PC-9 (cell line): ENCODE results near the gene FAIM2. TPM values are rescaled to one million over a fixed set of nuclear protein-coding genes. Genes with fewer than 3 reads are reported as not detected.
"Not testable (repeated sequence)": the region's sequence is repeated elsewhere in the genome, so short reads cannot be mapped to it uniquely, and the experiment has no call there.

Experiments
- BruUV-seq: library from RNA; stranded (reverse); fragments of 400-500 nt; replicated peaks from 2 replicates; lab custom pipeline; 2021; lab: Mats Ljungman, UMichigan
- CTCF ChIA-PET: fragments of 300-600 bp; sonication (Branson Sonifier 250); formaldehyde crosslinking; loops from one replicate; lab custom pipeline; 2022; ENCODE audit warnings: antibody characterized with exemption; lab: Charles Lee
- POLR2A ChIA-PET: fragments of 300-600 bp; sonication (Branson Sonifier 250); formaldehyde crosslinking; loops from one replicate; lab custom pipeline; 2022; ENCODE audit warnings: antibody characterized with exemption; ENCODE audit not compliant: unreplicated experiment; lab: Charles Lee
- DNase-seq, 2 experiments: peaks; one replicate each; pipeline versions ENCODE4 v3.0.0 to v3.0.0-alpha.2; 2015 to 2022; ENCODE audit warnings: mixed read lengths in 1 of 2
- H2AFZ ChIP-seq: fragments of 200-600 bp; sonication (generic); 2 replicates; pipeline ENCODE4 v1.8.1; 2017; ENCODE audit warnings: antibody characterized with exemption
- H3F3A ChIP-seq: fragments of 200-600 bp; sonication (generic); 2 replicates; pipeline ENCODE4 v1.8.1; 2017; ENCODE audit warnings: antibody characterized with exemption, mild to moderate bottlenecking, low read depth; ENCODE audit not compliant: insufficient read depth
- H3K27ac ChIP-seq: fragments of 200-600 bp; sonication (generic); 2 replicates; pipeline ENCODE4 v1.6.1; 2016; ENCODE audit warnings: mixed run types
- H3K27me3 ChIP-seq: fragments of 200-600 bp; sonication (generic); 2 replicates; pipeline ENCODE4 v1.6.1; 2016; ENCODE audit warnings: low read depth, mixed run types; ENCODE audit not compliant: insufficient read depth
- H3K36me3 ChIP-seq: fragments of 200-600 bp; sonication (generic); 2 replicates; pipeline ENCODE4 v1.6.1; 2016; ENCODE audit warnings: low read depth, mixed run types
- H3K4me1 ChIP-seq: fragments of 200-600 bp; sonication (generic); replicated peaks from 2 replicates; pipeline ENCODE4 v1.6.1; 2016; ENCODE audit warnings: mixed run types; ENCODE audit not compliant: insufficient read depth
- H3K4me2 ChIP-seq: fragments of 200-600 bp; sonication (generic); 2 replicates; pipeline ENCODE4 v1.6.1; 2017; ENCODE audit warnings: mixed run types
- H3K4me3 ChIP-seq: fragments of 200-600 bp; sonication (generic); 2 replicates; pipeline ENCODE4 v1.6.1; 2016; ENCODE audit warnings: mixed run types
- H3K79me2 ChIP-seq: fragments of 200-600 bp; sonication (generic); 2 replicates; pipeline ENCODE4 v1.6.1; 2017; ENCODE audit warnings: low read depth, mixed run types
- H3K9me2 ChIP-seq: fragments of 200-600 bp; sonication (generic); 2 replicates; pipeline ENCODE4 v1.8.1; 2017; ENCODE audit warnings: mild to moderate bottlenecking; ENCODE audit not compliant: insufficient read depth
- H3K9me3 ChIP-seq: fragments of 200-600 bp; sonication (generic); 2 replicates; pipeline ENCODE4 v1.8.1; 2016; ENCODE audit warnings: low read depth; ENCODE audit not compliant: insufficient read depth
- H4K20me1 ChIP-seq: fragments of 200-600 bp; sonication (generic); 2 replicates; pipeline ENCODE4 v1.8.1; 2017; ENCODE audit not compliant: insufficient read depth
- EZH2 ChIP-seq: fragments of 200-600 bp; sonication (generic); IDR thresholded peaks from 2 replicates; pipeline ENCODE4 v1.8.0; 2017; ENCODE audit warnings: antibody characterized with exemption, low read depth
- intact Hi-C: fragments of 100-400 bp; cut with micrococcal nuclease; formaldehyde crosslinking; loops from one replicate; pipeline ENCODE4 v1.10.0; 2022; ENCODE audit not compliant: unreplicated experiment
- total RNA-seq: library from RNA; stranded (reverse); gene quantifications from 2 replicates; pipeline ENCODE4 v1.2.3, GENCODE V29; 2021
- TF ChIP-seq, protein P1 (sequence below): fragments of 200-600 bp; sonication (generic); conservative IDR thresholded peaks from 2 replicates; pipeline ENCODE4 v1.6.1; 2017; ENCODE audit warnings: mixed run types, antibody characterized with exemption, mild to moderate bottlenecking, moderate library complexity

The FAIM2 gene
- total RNA-seq, 1 experiment from 2014 or later = not detected

DNA sequence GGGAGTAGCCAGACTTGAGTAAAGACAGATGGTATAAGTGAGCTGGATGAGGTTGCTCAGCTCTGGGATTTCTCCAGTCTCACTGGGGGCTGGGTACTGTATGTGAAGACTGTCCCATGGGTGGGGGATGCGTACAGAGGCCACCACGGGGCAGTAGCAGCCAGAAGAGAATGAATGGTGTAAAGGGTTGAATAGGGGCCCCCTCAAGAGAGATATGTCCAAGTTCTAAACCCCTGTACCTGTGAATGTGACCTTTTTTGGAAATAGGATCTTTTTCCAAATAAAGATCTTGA is 39.0 kb downstream of the FAIM2 start:
- Histone ChIP-seq H3K27me3 (no peaks in the 10 kb centered on the region), H3F3A (peaks cover 8% of the 10 kb centered on the region; the same call in 1 of the 2 replicates), H2AFZ (no peak overlapping the region), H3K36me3 (no peaks in the 10 kb centered on the region), H3K27ac (no peak overlapping the region), H3K4me3 (no peak overlapping the region), H3K79me2 (no peaks in the 10 kb centered on the region), H3K9me2 (no peaks in the 10 kb centered on the region), H3K4me2 (no peak overlapping the region), H4K20me1 (no peaks in the 10 kb centered on the region), H3K9me3 (no peaks in the 10 kb centered on the region), H3K4me1 (peaks cover 27% of the 10 kb centered on the region)
- CTCF ChIA-PET = interaction anchor here (3.6 kb wide), 1 partner anchor 102 kb away, joined by 20 read pairs; no protein-coding TSS in a partner anchor
- intact Hi-C loops = loop anchor here (5.0 kb wide), 2 partner anchors 43 to 303 kb away; partner anchors contain the start of gene CERS5
- POLR2A ChIA-PET = no interaction called here
- BruUV-seq = no TSS peak
- TF ChIP-seq, protein P1, sequence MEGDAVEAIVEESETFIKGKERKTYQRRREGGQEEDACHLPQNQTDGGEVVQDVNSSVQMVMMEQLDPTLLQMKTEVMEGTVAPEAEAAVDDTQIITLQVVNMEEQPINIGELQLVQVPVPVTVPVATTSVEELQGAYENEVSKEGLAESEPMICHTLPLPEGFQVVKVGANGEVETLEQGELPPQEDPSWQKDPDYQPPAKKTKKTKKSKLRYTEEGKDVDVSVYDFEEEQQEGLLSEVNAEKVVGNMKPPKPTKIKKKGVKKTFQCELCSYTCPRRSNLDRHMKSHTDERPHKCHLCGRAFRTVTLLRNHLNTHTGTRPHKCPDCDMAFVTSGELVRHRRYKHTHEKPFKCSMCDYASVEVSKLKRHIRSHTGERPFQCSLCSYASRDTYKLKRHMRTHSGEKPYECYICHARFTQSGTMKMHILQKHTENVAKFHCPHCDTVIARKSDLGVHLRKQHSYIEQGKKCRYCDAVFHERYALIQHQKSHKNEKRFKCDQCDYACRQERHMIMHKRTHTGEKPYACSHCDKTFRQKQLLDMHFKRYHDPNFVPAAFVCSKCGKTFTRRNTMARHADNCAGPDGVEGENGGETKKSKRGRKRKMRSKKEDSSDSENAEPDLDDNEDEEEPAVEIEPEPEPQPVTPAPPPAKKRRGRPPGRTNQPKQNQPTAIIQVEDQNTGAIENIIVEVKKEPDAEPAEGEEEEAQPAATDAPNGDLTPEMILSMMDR = no peak
- TF ChIP-seq EZH2 = no peak
- DNase-seq = no peak

- no peak overlapping the region for H3K27ac ChIP-seq
- no peak overlapping the region for H3K4me2 ChIP-seq
- DNase-seq = no peak
- no peaks in the 10 kb centered on the region for H3K9me2 ChIP-seq
- H3K4me3 ChIP-seq = no peak overlapping the region
- no peaks in the 10 kb centered on the region for H3K36me3 ChIP-seq
- ChIA-PET POLR2A (interaction anchor here (0.7 kb wide), 1 partner anchor 530 kb away, joined by 3 read pairs; no protein-coding TSS in a partner anchor), CTCF (no interaction called here)
- 0 out of 2 replicates have a peak, but pooled peaks cover 8% of the 10 kb centered on the region for H3F3A ChIP-seq
- no peaks in the 10 kb centered on the region for H4K20me1 ChIP-seq
- no peaks in the 10 kb centered on the region for H3K79me2 ChIP-seq
- intact Hi-C loops = no loop called here
- no peaks in the 10 kb centered on the region for H3K9me3 ChIP-seq
- no TSS peak for BruUV-seq
- peaks cover 21% of the 10 kb centered on the region for H3K4me1 ChIP-seq
- H2AFZ ChIP-seq = no peak overlapping the region
- H3K27me3 ChIP-seq = no peaks in the 10 kb centered on the region
- TF ChIP-seq, protein P1 = no peak
- no peak for TF ChIP-seq EZH2
These were observed 39.5 kb downstream of the FAIM2 start for GRCh38 chr12:49863946-49864797.

GRCh38 chr12:49860921-49861320 is 42.8 kb downstream of the FAIM2 start:
- H3K4me1 ChIP-seq, DNase-seq, H3K4me2 ChIP-seq, H3F3A ChIP-seq, H3K36me3 ChIP-seq, H4K20me1 ChIP-seq, CTCF ChIA-PET, H2AFZ ChIP-seq, POLR2A ChIA-PET, H3K27ac ChIP-seq, H3K4me3 ChIP-seq, H3K9me2 ChIP-seq, intact Hi-C loops, H3K27me3 ChIP-seq, H3K79me2 ChIP-seq, H3K9me3 ChIP-seq, BruUV-seq: not testable (repeated sequence)

- H4K20me1 ChIP-seq, BruUV-seq, DNase-seq, H3K4me3 ChIP-seq, H3K36me3 ChIP-seq, H3K4me1 ChIP-seq, H2AFZ ChIP-seq, H3K27ac ChIP-seq, H3K4me2 ChIP-seq, H3K27me3 ChIP-seq, H3F3A ChIP-seq, H3K9me2 ChIP-seq, intact Hi-C loops, H3K9me3 ChIP-seq, H3K79me2 ChIP-seq: not testable (repeated sequence)
- ChIA-PET CTCF (interaction anchor here (0.7 kb wide), 1 partner anchor 147 kb away, joined by 10 read pairs; no protein-coding TSS in a partner anchor), POLR2A (interaction anchor here (0.6 kb wide), 1 partner anchor 177 kb away, joined by 3 read pairs; no protein-coding TSS in a partner anchor)
These were observed 47.8 kb downstream of the FAIM2 start for GRCh38 chr12:49855890-49856289.
